Measurements from ENCODE around the gene IL12RB1.
A peak's percentile ranks its signal among the peaks of the same experiment; 100 is the strongest.
"Not testable (repeated sequence)": the region's sequence is repeated elsewhere in the genome, so short reads cannot be mapped to it uniquely, and the experiment has no call there.

IL12RB1 gene

GRCh38 chr19:18058208-18059009 is 28.3 kb downstream of the IL12RB1 start:
- Histone ChIP-seq H3K9ac (ENCODE audit: low read depth, low read length) (peak overlapping the region; percentile 50), H3K36me3 (ENCODE audit: insufficient read depth, low read length) (no peaks in the 10 kb centered on the region), H3K4me1 (ENCODE audit: insufficient read depth, low read length) (no peaks in the 10 kb centered on the region; the same call in 1 of the 2 replicates), H3K9me3 (ENCODE audit: control insufficient read depth, insufficient read depth, low read length) (no peaks in the 10 kb centered on the region)

- no peak overlapping the region for H3K9ac ChIP-seq (ENCODE audit: low read depth, low read length)
- H3K4me1 ChIP-seq (ENCODE audit: insufficient read depth, low read length): no peaks in the 10 kb centered on the region; the same call in 1 of the 2 replicates
- no peaks in the 10 kb centered on the region for H3K9me3 ChIP-seq (ENCODE audit: control insufficient read depth, insufficient read depth, low read length)
- H3K36me3 ChIP-seq (ENCODE audit: insufficient read depth, low read length): no peaks in the 10 kb centered on the region
Measured at GRCh38 chr19:18057557-18057956, 29.2 kb downstream of the IL12RB1 start.

GRCh38 chr19:18055967-18056366 is 30.8 kb downstream of the IL12RB1 start:
- Histone ChIP-seq H3K4me1 (ENCODE audit: insufficient read depth, low read length) (no peaks in the 10 kb centered on the region; the same call in 1 of the 2 replicates), H3K36me3 (ENCODE audit: insufficient read depth, low read length) (no peaks in the 10 kb centered on the region), H3K9me3 (ENCODE audit: control insufficient read depth, insufficient read depth, low read length) (no peaks in the 10 kb centered on the region), H3K9ac (ENCODE audit: low read depth, low read length) (no peak overlapping the region)

GRCh38 chr19:18053576-18054219 is 33.0 kb downstream of the IL12RB1 start:
- no peak overlapping the region for H3K9ac ChIP-seq (ENCODE audit: low read depth, low read length)
- no peaks in the 10 kb centered on the region for H3K36me3 ChIP-seq (ENCODE audit: insufficient read depth, low read length)
- no peaks in the 10 kb centered on the region; the same call in 1 of the 2 replicates for H3K4me1 ChIP-seq (ENCODE audit: insufficient read depth, low read length)
- H3K9me3 ChIP-seq (ENCODE audit: control insufficient read depth, insufficient read depth, low read length): no peaks in the 10 kb centered on the region

- H3K4me1 ChIP-seq (ENCODE audit: insufficient read depth, low read length): no peaks in the 10 kb centered on the region; the same call in 1 of the 2 replicates
- no peaks in the 10 kb centered on the region for H3K9me3 ChIP-seq (ENCODE audit: control insufficient read depth, insufficient read depth, low read length)
- no peaks in the 10 kb centered on the region for H3K36me3 ChIP-seq (ENCODE audit: insufficient read depth, low read length)
- peak overlapping the region; percentile 13; the same call in 1 of the 2 replicates for H3K9ac ChIP-seq (ENCODE audit: low read depth, low read length)
Measured at GRCh38 chr19:18051887-18052286, 34.8 kb downstream of the IL12RB1 start.

GRCh38 chr19:18049385-18049784 is 37.3 kb downstream of the IL12RB1 start:
- Histone ChIP-seq H3K4me1 (ENCODE audit: insufficient read depth, low read length) (no peaks in the 10 kb centered on the region; the same call in 1 of the 2 replicates), H3K9ac (ENCODE audit: low read depth, low read length) (no peak overlapping the region), H3K36me3 (ENCODE audit: insufficient read depth, low read length) (no peaks in the 10 kb centered on the region), H3K9me3 (ENCODE audit: control insufficient read depth, insufficient read depth, low read length) (no peaks in the 10 kb centered on the region)

- Histone ChIP-seq H3K36me3 (ENCODE audit: insufficient read depth, low read length) (no peaks in the 10 kb centered on the region), H3K9ac (ENCODE audit: low read depth, low read length) (no peak overlapping the region), H3K4me1 (ENCODE audit: insufficient read depth, low read length) (no peaks in the 10 kb centered on the region; the same call in 1 of the 2 replicates), H3K9me3 (ENCODE audit: control insufficient read depth, insufficient read depth, low read length) (no peaks in the 10 kb centered on the region)
Measured at GRCh38 chr19:18046059-18046718, 40.5 kb downstream of the IL12RB1 start.

- Histone ChIP-seq H3K9ac (ENCODE audit: low read depth, low read length) (peak overlapping the region; percentile 13; the same call in 1 of the 2 replicates), H3K9me3 (ENCODE audit: control insufficient read depth, insufficient read depth, low read length) (no peaks in the 10 kb centered on the region), H3K4me1 (ENCODE audit: insufficient read depth, low read length) (no peaks in the 10 kb centered on the region; the same call in 1 of the 2 replicates), H3K36me3 (ENCODE audit: insufficient read depth, low read length) (no peaks in the 10 kb centered on the region)
Measured at GRCh38 chr19:18045307-18046050, 41.3 kb downstream of the IL12RB1 start.

- no peaks in the 10 kb centered on the region for H3K9me3 ChIP-seq (ENCODE audit: control insufficient read depth, insufficient read depth, low read length)
- H3K36me3 ChIP-seq (ENCODE audit: insufficient read depth, low read length): no peaks in the 10 kb centered on the region
- H3K9ac ChIP-seq (ENCODE audit: low read depth, low read length): peak overlapping the region; percentile 13; the same call in 1 of the 2 replicates
- no peaks in the 10 kb centered on the region; the same call in 1 of the 2 replicates for H3K4me1 ChIP-seq (ENCODE audit: insufficient read depth, low read length)
Measured at GRCh38 chr19:18044825-18045304, 41.9 kb downstream of the IL12RB1 start.

GRCh38 chr19:18043676-18044075 is 43.1 kb downstream of the IL12RB1 start:
- Histone ChIP-seq H3K4me1 (ENCODE audit: insufficient read depth, low read length) (no peaks in the 10 kb centered on the region; the same call in 1 of the 2 replicates), H3K9ac (ENCODE audit: low read depth, low read length) (no peak overlapping the region), H3K9me3 (ENCODE audit: control insufficient read depth, insufficient read depth, low read length) (no peaks in the 10 kb centered on the region), H3K36me3 (ENCODE audit: insufficient read depth, low read length) (no peaks in the 10 kb centered on the region)

GRCh38 chr19:18041054-18041453 is 45.7 kb downstream of the IL12RB1 start:
- Histone ChIP-seq H3K36me3 (ENCODE audit: insufficient read depth, low read length) (no peaks in the 10 kb centered on the region), H3K4me1 (ENCODE audit: insufficient read depth, low read length) (no peaks in the 10 kb centered on the region)

GRCh38 chr19:18032102-18032501 is 54.6 kb downstream of the IL12RB1 start:
- not testable (repeated sequence) for H3K9me3 ChIP-seq (ENCODE audit: control insufficient read depth, insufficient read depth, low read length); H3K36me3 ChIP-seq (ENCODE audit: insufficient read depth, low read length); H3K9ac ChIP-seq (ENCODE audit: low read depth, low read length); H3K4me1 ChIP-seq (ENCODE audit: insufficient read depth, low read length)

More at GRCh38 chr19:18041054-18041453, 45.7 kb downstream of the IL12RB1 start:
- H3K9ac ChIP-seq (ENCODE audit: low read depth, low read length): no peak overlapping the region
- no peaks in the 10 kb centered on the region for H3K9me3 ChIP-seq (ENCODE audit: control insufficient read depth, insufficient read depth, low read length)

- not testable (repeated sequence) for H3K4me1 ChIP-seq (ENCODE audit: insufficient read depth, low read length); H3K9me3 ChIP-seq (ENCODE audit: control insufficient read depth, insufficient read depth, low read length); H3K36me3 ChIP-seq (ENCODE audit: insufficient read depth, low read length); H3K9ac ChIP-seq (ENCODE audit: low read depth, low read length)
Measured at GRCh38 chr19:18031401-18031800, 55.3 kb downstream of the IL12RB1 start.

Data from ES-I3 (cell line).